A673 (cell line): ENCODE measurements around the gene THRB. TPM values are rescaled to one million over a fixed set of nuclear protein-coding genes. Genes with fewer than 3 reads are reported as not detected.

Source experiments
- BruUV-seq: library from RNA; stranded (reverse); fragments of 400-500 nt; replicated peaks from 2 replicates; lab custom pipeline; 2021; lab: Mats Ljungman, UMichigan
- CTCF ChIA-PET: fragments of 300-600 bp; sonication (Branson Sonifier 250); formaldehyde crosslinking; loops from one replicate; lab custom pipeline; 2022; ENCODE audit warnings: antibody characterized with exemption; lab: Charles Lee
- POLR2A ChIA-PET: fragments of 300-600 bp; sonication (Branson Sonifier 250); formaldehyde crosslinking; loops from one replicate; lab custom pipeline; 2022; ENCODE audit warnings: antibody characterized with exemption; ENCODE audit not compliant: low non-redundant PET; lab: Charles Lee
- DNase-seq: peaks from one replicate; pipeline ENCODE4 v3.0.0-alpha.2; 2015; ENCODE audit warnings: low spot score
- H3K27ac ChIP-seq: fragments of 200-600 bp; sonication (generic); 2 replicates; pipeline ENCODE4 v1.5.1; 2016; ENCODE audit warnings: mixed run types, low read depth, mild to moderate bottlenecking, mixed read lengths, antibody characterized with exemption, low read length; ENCODE audit not compliant: poor library complexity, severe bottlenecking
- H3K27me3 ChIP-seq: fragments of 200-600 bp; sonication (generic); replicated peaks from 2 replicates; pipeline ENCODE4 v1.6.1; 2017; ENCODE audit warnings: mixed run types, low read depth, mild to moderate bottlenecking, mixed read lengths, antibody characterized with exemption, low read length; ENCODE audit not compliant: insufficient read depth, poor library complexity
- H3K36me3 ChIP-seq: fragments of 200-600 bp; sonication (generic); 2 replicates; pipeline ENCODE4 v1.6.1; 2016; ENCODE audit warnings: mixed run types, mild to moderate bottlenecking, mixed read lengths, antibody characterized with exemption, low read length; ENCODE audit not compliant: insufficient read depth, poor library complexity, severe bottlenecking
- H3K4me1 ChIP-seq: fragments of 200-600 bp; sonication (generic); 2 replicates; pipeline ENCODE4 v1.6.1; 2017; ENCODE audit warnings: mixed run types, mild to moderate bottlenecking, mixed read lengths, antibody characterized with exemption, low read length; ENCODE audit not compliant: insufficient read depth, poor library complexity, severe bottlenecking
- H3K4me3 ChIP-seq: fragments of 200-600 bp; sonication (generic); 2 replicates; pipeline ENCODE4 v1.5.1; 2016; ENCODE audit warnings: low read depth, mixed run types, mild to moderate bottlenecking, mixed read lengths, low read length; ENCODE audit not compliant: poor library complexity, severe bottlenecking
- H3K9me3 ChIP-seq: fragments of 200-600 bp; sonication (generic); 2 replicates; pipeline ENCODE4 v1.6.1; 2016; ENCODE audit warnings: mixed run types, low read depth, mild to moderate bottlenecking, mixed read lengths, antibody characterized with exemption, low read length; ENCODE audit not compliant: poor library complexity, severe bottlenecking
- EZH2 ChIP-seq: fragments of 200-600 bp; sonication (generic); IDR thresholded peaks from 2 replicates; pipeline ENCODE4 v1.6.1; 2017; ENCODE audit warnings: borderline replicate concordance, low read depth, mild to moderate bottlenecking, mixed read lengths, antibody characterized with exemption, low read length; ENCODE audit not compliant: poor library complexity, severe bottlenecking
- intact Hi-C: fragments of 100-400 bp; cut with micrococcal nuclease; formaldehyde crosslinking; loops from one replicate; pipeline ENCODE4 v1.10.0; 2022; ENCODE audit not compliant: unreplicated experiment
- total RNA-seq: library from RNA; stranded (reverse); gene quantifications from 2 replicates; pipeline ENCODE4 v1.2.3, GENCODE V29; 2021
- TF ChIP-seq, protein P1 (sequence below): fragments of 300-800, 200-600 bp; sonication (generic); conservative IDR thresholded peaks from 2 replicates; pipeline ENCODE4 v1.5.1; 2017; ENCODE audit warnings: low read depth, mild to moderate bottlenecking, antibody characterized with exemption, low read length, moderate library complexity, mixed read lengths

THRB gene
- total RNA-seq, 1 experiment from 2014 or later = 0.11 TPM

DNA sequence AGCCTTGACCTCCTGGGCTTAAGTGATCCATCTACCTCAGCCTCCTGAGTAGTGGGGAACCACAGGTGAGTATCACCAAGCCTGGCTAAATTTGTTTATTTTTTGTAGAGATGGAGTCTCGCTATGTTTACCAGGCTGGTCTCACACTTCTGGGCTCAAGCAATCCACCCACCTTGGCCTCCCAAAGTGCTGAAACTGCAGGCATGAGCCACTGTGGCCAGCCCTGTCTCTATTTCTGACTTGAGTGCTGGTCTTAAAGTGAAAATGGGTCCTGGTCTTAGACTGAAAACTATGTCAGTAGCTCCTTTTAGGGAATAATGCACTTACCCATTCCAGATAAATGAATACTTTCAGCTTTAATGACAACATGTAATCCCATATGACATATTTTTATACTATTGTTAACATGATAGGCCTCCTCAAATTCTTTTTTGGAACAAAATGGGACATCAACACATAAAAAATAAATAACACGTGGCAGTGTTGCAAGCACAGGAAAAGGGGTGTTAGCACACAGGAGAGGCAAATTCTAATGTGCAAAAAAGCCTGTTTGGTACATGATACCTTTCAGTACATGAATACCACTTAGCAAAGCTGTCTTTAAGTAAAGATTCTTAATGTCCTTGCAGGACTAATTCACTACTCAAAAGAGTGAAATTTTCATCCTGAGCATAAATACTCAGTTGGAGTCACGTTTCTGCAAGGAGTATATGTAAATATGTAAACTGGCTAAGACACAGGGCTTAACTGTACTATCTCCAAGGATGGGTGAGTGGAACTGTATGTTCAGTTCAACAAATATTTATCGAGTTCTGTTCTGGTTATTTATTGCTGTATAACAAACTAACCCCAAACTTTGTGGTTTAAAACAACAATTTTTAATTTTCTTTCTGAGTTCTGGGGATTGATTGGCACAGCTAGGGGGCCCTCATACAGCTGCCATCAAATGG lies 354.9 kb downstream of the THRB start:
- BruUV-seq = no TSS peak
- Histone ChIP-seq H3K9me3 (no peaks in the 10 kb centered on the region), H3K27me3 (no peaks in the 10 kb centered on the region), H3K4me3 (no peak overlapping the region), H3K27ac (no peak overlapping the region), H3K36me3 (no peaks in the 10 kb centered on the region), H3K4me1 (no peaks in the 10 kb centered on the region)
- TF ChIP-seq, protein P1, sequence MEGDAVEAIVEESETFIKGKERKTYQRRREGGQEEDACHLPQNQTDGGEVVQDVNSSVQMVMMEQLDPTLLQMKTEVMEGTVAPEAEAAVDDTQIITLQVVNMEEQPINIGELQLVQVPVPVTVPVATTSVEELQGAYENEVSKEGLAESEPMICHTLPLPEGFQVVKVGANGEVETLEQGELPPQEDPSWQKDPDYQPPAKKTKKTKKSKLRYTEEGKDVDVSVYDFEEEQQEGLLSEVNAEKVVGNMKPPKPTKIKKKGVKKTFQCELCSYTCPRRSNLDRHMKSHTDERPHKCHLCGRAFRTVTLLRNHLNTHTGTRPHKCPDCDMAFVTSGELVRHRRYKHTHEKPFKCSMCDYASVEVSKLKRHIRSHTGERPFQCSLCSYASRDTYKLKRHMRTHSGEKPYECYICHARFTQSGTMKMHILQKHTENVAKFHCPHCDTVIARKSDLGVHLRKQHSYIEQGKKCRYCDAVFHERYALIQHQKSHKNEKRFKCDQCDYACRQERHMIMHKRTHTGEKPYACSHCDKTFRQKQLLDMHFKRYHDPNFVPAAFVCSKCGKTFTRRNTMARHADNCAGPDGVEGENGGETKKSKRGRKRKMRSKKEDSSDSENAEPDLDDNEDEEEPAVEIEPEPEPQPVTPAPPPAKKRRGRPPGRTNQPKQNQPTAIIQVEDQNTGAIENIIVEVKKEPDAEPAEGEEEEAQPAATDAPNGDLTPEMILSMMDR = no peak
- TF ChIP-seq EZH2 = no peak
- ChIA-PET CTCF (no interaction called here), POLR2A (no interaction called here)
- intact Hi-C loops = no loop called here
- DNase-seq = no peak

DNA sequence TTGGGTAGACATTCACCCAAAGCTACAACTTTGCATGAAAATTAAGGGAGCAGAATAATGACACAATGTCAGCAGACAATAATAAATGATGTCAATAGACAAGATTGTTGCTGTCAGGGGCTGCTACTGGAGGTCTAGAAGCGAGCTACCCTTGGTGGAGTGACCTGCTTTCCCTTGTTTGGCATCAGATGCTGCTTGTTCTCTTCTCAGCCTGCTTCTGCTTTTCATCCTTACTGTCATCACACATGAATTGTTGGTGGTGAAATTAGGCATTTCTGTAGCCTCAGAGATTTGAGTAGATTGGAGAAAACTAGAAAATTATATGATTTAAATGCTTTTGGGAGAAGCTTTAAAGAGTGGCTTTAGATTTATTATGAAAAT lies 355.8 kb downstream of the THRB start:
- CTCF ChIA-PET = no interaction called here

DNA sequence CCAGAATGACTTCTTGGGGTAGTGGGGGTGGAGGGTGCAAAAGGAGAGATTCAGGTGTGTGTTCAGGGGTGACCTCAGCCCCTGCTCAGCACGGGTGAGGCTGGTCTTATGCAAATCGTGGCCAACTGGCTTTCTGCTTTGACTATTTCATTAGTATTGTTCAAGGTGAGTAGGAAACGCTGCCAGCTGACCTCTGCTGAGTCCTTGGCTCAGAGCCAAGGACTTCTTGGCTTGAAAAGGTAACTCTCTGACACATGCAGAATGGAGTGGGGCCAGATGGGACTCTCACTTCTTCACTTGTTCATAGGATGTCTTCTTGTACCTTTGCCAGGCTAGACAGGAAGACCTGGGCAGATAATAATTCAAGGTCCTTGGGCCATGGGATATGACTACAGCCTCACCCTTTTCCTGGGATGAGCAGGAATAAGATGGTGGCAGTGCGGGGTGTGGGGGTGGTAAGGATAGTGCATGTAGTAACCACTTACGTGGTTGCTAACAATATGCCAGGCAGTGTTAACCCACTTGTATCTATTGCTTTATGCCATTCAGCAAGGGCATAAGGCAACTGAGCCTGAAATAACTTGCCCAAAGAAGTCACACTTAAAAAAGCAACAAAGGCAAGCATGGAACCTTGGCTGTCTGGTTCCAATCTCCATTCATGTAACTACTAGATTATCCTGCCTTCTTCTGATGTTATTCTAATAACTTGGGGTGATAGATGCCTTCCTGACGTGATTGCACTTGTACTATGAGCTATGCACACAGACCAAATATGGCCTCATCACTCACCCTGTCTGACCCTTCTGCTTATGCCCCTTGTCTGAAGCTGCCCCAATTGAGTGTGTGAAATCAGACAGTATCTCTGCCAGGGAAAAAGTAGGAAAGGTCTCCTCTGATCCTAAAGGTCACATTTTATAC lies 356.4 kb downstream of the THRB start:
- DNase-seq = no peak
- H3K9me3 ChIP-seq = no peaks in the 10 kb centered on the region
- intact Hi-C loops = no loop called here
- no peak overlapping the region for H3K27ac ChIP-seq
- POLR2A ChIA-PET = interaction anchor here (0.5 kb wide), 1 partner anchor 269 kb away, joined by 4 read pairs; no protein-coding TSS in a partner anchor
- BruUV-seq = no TSS peak
- CTCF ChIA-PET = no interaction called here
- no peaks in the 10 kb centered on the region for H3K4me1 ChIP-seq
- H3K4me3 ChIP-seq = no peak overlapping the region
- no peaks in the 10 kb centered on the region for H3K27me3 ChIP-seq
- no peaks in the 10 kb centered on the region for H3K36me3 ChIP-seq
- TF ChIP-seq EZH2 = no peak
- TF ChIP-seq, protein P1 = no peak

More for the DNA sequence above, 355.8 kb downstream of the THRB start:
- Histone ChIP-seq H3K4me3 (no peak overlapping the region), H3K4me1 (no peaks in the 10 kb centered on the region), H3K27ac (no peak overlapping the region), H3K36me3 (no peaks in the 10 kb centered on the region), H3K27me3 (no peaks in the 10 kb centered on the region), H3K9me3 (no peaks in the 10 kb centered on the region)
- intact Hi-C loops = no loop called here
- POLR2A ChIA-PET = interaction anchor here (0.5 kb wide), 1 partner anchor 270 kb away, joined by 4 read pairs; no protein-coding TSS in a partner anchor
- no peak for TF ChIP-seq EZH2
- TF ChIP-seq, protein P1 = no peak
- BruUV-seq = no TSS peak
- DNase-seq = no peak
